Activated T-helper 1 cell treated with anti-CD3 and anti-CD28 coated beads, Interleukin-2, amount 50 U/mL, for 16 hours (primary cell): ENCODE data around the gene CLCN2.
"Not testable (repeated sequence)": the region's sequence is repeated elsewhere in the genome, so short reads cannot be mapped to it uniquely, and the experiment has no call there.

Source experiments
- DNase-seq, 2 donors: peaks; one replicate each; pipeline ENCODE4 v3.0.0-alpha.2; 2020; ENCODE audit warnings: low read depth in 1 of 2, low spot score in 1 of 2

Gene CLCN2

GRCh38 chr3:184346480-184347190 lies 14.8 kb downstream of the CLCN2 start:
- DNase-seq = no peak

GRCh38 chr3:184345317-184346144 lies 15.9 kb downstream of the CLCN2 start:
- DNase-seq = no peak

- DNase-seq = no peak
Observed at GRCh38 chr3:184344579-184345316, 16.7 kb downstream of the CLCN2 start.

- no peak for DNase-seq
Observed at GRCh38 chr3:184343200-184343876, 18.1 kb downstream of the CLCN2 start.

- no peak for DNase-seq
Observed at GRCh38 chr3:184341925-184342324, 19.5 kb downstream of the CLCN2 start.

GRCh38 chr3:184339451-184340135 lies 21.8 kb downstream of the CLCN2 start:
- DNase-seq = not testable (repeated sequence)

- DNase-seq = no peak
Observed at GRCh38 chr3:184339001-184339400, 22.4 kb downstream of the CLCN2 start.

- DNase-seq = no peak
Observed at GRCh38 chr3:184338511-184338945, 22.9 kb downstream of the CLCN2 start.

- DNase-seq = no peak
Observed at GRCh38 chr3:184337981-184338380, 23.4 kb downstream of the CLCN2 start.

GRCh38 chr3:184337399-184337714 lies 24.0 kb downstream of the CLCN2 start, which contains the start of gene FAM131A:
Gene FAM131A (plus strand): TSS chr3:184337600. CDS start chr3:184337631, 31 bp downstream.
- DNase-seq = no peak

GRCh38 chr3:184336547-184337398 lies 24.6 kb downstream of the CLCN2 start:
- DNase-seq = no peak

GRCh38 chr3:184335661-184336546 lies 25.5 kb downstream of the CLCN2 start:
- peak; percentile 70 to 75 for DNase-seq

- no peak for DNase-seq
Observed at GRCh38 chr3:184335291-184335660, 26.1 kb downstream of the CLCN2 start.

GRCh38 chr3:184334470-184335158 lies 26.8 kb downstream of the CLCN2 start:
- DNase-seq = no peak

- DNase-seq = no peak
Observed at GRCh38 chr3:184333700-184334099, 27.7 kb downstream of the CLCN2 start.

GRCh38 chr3:184333190-184333589 lies 28.2 kb downstream of the CLCN2 start:
- no peak for DNase-seq

- DNase-seq = no peak
Observed at GRCh38 chr3:184332370-184333090, 28.9 kb downstream of the CLCN2 start.
